Islet of Langerhans (tissue), 1 donor: ENCODE data around the gene HNRNPA1.
"Not testable (repeated sequence)": the region's sequence is repeated elsewhere in the genome, so short reads cannot be mapped to it uniquely, and the experiment has no call there.

Source experiments
- FAIRE-seq: peaks from one replicate; lab custom pipeline; 2011; peaks lifted over from hg19 to GRCh38; lab: Jason Lieb, UNC

Gene HNRNPA1

GRCh38 chr12:54276368-54276767 lies 4.2 kb upstream of the HNRNPA1 start:
- FAIRE-seq: no peak

- FAIRE-seq: no peak
Observed at GRCh38 chr12:54277823-54278276, 2.7 kb upstream of the HNRNPA1 start.

GRCh38 chr12:54279227-54279631 lies 1.3 kb upstream of the HNRNPA1 start:
- FAIRE-seq: no peak

DNA sequence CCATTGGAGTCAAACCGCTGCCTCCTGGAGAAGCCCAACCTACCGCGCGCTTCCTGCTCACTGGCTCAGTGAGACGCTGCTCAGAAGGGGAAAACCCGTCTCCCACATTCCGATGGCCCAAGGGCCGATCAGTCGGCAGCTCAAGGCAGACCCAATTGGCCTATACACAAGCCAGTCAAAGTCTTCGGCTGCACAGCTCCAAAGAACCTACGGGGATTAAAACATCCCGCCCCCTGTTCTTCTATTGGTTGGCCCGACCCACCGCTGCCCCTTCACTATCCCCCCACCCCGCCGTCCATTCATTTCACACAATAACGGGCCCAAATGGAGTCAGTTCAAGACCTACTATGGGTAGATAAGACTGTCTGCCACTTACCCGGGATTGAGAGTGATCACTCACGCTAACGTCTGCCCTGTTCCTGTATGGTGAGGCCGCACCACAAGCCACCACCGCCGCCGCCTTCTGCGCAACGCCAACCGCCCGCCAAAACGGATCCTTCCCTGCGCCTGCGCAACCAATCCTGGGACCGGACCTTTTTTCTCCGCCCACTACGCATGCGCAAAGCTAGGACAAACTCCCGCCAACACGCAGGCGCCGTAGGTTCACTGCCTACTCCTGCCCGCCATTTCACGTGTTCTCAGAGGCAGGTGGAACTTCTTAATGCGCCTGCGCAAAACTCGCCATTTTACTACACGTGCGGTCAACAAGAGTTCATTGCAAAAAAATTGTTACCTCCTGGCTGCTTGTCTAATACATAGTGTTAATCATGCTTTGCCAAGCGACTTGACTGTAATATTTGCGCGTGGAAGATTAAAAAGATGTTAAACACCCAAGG lies 676 bp upstream of the HNRNPA1 start, which contains the start of gene CBX5:
CBX5 (minus strand) TSS at position 491 of the 836 bp plus-strand sequence. CDS start 22,472 bp downstream, outside the sequence.
- FAIRE-seq: peak; percentile 38

DNA sequence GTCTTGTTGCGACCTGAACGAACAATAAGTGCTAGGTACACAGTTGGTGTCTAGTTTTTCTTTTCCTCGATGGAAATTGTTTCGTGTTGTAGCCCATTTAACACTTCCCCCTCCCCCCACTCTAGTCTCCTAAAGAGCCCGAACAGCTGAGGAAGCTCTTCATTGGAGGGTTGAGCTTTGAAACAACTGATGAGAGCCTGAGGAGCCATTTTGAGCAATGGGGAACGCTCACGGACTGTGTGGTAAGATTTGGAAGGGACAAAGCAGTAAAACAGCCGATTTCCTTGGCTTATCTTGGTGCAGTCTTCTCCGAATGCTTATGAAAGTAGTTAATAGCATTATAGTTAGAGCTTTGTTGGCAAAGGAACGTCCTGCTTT lies 724 bp downstream of the HNRNPA1 start:
- not testable (repeated sequence) for FAIRE-seq

GRCh38 chr12:54281694-54282093 lies 1.2 kb downstream of the HNRNPA1 start:
- FAIRE-seq: not testable (repeated sequence)

DNA sequence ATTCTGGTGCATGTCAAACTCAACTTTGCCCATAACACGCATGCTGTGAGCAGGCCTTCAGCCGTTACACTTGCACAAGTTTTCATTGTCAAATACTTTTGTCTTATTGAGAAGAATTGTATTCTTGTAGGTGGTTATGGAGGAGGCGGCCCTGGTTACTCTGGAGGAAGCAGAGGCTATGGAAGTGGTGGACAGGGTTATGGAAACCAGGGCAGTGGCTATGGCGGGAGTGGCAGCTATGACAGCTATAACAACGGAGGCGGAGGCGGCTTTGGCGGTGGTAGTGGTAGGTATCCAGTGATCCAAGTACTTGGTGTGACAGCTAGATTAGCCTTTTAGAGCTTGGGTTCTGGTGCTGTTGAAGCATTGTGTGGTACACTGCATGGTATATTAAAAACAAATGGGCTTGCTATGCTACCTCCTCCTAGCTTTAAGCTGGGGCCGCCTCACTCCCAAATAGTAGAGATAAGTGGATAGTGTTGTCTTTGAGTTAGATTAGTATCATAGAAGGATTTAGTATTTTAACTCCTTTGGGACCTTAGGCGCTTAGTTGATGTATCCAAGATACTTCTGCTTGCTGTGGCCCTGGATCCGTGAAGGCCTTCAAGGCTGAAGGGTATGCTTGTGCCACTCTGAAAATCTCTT lies 2.5 kb downstream of the HNRNPA1 start:
- no peak for FAIRE-seq

- not testable (repeated sequence) for FAIRE-seq
Observed at GRCh38 chr12:54284070-54284780, 3.7 kb downstream of the HNRNPA1 start.

DNA sequence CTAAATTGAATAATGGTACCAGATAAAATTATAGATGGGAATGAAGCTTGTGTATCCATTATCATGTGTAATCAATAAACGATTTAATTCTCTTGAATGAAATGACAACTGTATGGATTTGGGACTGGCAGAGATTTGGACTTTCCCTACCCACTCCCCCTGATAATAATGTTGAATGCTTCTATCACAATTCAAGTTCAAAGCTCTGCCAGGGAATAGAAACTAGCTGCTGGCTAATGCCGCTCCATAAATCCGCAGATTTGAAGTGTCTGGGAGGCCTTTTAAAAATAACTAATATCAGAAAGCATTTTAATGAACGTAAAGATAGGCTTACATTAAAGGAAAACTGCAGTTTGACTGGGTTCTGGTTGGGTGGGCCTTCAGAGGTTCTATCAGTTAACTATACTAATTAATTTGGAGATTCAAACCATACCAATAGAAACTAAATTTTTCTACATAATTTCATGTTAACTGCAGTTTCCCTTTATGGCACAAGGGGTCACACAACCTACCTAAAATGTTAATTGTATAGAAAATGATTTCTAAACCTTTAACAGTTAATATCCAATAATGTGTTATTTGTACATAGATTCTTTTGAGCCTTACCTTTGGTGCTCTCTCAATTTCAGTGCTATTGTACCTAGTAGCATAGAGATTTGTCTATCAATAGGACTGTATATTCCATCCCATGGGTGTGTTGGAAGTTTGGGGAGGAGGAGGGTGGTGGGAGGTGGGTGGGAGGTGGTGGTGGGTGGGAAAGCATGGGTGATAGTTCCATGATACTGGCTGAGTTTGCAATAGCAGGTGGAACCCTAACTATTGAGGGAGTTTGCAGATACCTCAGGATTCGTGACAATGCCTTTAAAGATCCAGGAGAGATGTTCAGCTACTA lies 4.9 kb downstream of the HNRNPA1 start:
- FAIRE-seq: no peak

DNA sequence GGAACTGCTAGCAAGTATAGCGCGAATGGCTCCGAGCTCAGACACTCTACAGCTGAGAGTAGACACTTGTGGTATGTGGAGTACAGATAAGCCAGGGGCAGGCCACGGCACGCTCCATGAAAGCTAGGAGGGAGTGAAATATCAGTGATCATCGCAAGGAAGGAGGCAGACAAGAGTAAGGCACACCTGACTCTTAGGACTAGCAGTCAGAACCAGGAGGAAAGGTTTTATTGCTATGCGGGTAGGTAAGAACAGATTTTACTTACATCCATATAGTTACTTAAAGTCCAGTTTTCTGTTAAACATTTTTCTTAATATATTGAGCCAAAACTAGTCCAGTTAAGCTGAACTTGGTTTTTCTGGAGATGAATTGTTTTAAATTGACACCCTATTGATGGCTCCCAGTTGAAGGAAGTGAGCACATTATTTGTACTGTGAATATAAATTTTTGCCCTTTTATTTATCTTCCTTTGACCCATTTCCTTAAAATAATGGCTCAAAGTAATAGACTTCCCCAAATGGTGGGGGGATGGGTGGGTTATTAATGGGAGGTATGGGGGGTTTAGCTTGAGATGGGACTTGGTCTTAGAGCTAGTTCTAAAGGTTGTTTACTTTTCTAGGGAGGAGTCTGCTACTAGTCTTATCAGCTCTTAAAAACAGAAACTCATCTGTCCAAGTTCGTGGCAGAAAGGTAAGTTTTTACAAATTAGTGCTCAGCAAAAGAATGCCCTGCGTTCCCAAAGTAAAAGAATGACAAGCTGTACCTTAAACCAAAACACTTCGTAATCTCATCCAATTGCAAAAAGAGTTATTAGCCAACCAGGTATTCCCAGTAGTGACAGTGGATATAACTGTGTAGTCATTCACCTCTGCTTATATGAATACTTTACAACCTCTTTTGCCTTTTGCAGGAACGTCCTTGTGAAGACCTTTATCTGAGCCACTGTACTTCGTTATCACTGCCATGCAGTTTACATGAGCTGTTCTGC lies 5.8 kb downstream of the HNRNPA1 start:
- FAIRE-seq: no peak

DNA sequence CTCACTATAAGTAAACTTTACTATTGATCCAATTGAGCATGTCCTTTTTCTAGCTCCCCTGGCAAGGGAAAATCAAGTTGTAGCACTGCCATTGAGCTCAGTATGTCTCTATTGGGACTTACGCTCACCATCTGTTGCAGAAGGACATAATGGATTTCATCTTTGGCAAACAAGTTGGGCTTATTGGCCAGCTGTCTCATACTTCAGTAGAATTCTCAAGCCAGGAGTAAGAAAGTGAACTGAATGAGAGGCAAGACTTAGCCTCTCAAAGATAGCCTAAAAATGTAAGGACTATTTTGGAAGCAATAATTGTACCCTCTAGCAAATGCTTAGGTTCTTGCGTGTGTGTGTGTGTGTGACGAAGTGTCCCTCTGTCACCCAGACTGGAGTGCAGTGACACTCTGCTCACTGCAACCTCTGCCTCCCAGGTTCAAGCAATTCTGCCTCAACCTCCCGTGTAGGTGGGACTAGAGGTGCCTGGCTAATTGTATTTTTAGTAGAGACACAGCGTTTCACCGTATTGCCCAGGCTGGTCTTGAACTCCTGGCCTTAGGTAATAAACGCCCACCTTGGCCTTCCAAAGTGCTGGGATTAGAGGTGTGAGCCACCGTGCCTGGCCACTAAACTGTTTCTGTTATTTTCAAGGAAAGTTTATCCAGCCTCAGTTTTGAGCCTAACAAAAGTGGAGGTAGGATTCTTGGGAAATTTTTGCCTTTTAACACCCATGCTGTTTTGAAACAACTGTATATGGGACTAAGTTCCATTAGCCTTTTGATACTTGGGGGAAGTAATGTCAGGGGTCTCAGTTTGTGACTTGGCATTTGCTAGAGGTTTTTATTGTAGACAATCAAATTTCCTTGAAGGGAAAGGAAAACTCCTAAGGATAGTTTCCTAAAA lies 7.0 kb downstream of the HNRNPA1 start:
- no peak for FAIRE-seq

DNA sequence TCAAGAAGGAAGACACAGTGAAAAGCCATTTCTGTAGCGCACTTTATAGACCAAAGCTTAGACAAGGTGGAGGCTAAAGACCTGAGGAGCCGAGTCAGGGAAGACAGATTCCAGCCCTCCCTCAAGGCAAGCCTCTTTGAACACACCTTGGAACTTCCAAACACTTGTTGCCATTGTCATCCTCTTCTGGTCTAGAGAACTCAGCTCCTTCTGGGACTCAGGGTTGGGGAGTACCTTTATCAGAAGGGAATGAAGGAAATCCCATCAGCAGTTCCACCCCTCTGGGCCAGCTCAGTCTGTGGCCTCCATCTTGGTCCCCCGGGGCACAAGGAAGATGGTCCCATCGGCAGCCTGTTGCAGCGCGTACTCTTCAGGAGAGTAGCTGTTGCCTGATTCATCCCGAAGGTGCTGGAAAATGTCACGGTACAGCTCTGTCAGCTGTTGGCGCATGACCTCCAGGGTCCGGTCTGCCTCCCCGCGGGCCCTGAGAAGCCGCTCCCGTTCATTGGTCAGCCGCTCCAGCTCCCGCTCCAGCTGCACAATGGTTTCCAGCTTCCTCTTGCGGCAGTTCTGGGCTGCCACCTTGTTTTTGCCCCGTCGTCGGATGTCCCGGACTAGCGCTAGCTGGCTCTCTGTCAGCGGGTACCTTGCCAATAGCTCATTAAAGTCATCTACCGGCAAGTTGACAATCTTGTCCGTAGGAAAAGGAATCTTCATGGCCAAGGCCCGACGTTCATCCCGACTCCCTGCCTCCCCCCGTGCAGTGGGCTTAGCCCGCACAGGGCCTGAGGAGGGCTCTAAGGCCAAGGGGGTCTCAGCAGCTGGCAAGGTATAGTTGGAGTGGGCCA lies 11.8 kb downstream of the HNRNPA1 start:
- no peak for FAIRE-seq

DNA sequence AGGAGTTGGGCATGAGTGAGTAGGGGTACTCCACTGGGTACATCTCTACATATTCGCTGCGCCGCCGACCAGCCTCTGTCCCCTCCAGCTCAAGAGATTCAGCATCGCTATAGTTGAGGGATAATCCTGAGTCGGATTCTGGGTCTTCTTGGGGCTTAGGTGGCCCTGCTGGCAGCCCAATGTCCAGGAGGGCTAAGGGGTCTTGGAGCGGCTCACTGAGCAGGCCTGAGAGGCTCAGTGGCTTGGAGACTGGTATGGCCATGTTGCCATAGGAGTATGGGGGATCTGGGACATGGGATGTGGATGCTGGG lies 12.4 kb downstream of the HNRNPA1 start:
- no peak for FAIRE-seq

DNA sequence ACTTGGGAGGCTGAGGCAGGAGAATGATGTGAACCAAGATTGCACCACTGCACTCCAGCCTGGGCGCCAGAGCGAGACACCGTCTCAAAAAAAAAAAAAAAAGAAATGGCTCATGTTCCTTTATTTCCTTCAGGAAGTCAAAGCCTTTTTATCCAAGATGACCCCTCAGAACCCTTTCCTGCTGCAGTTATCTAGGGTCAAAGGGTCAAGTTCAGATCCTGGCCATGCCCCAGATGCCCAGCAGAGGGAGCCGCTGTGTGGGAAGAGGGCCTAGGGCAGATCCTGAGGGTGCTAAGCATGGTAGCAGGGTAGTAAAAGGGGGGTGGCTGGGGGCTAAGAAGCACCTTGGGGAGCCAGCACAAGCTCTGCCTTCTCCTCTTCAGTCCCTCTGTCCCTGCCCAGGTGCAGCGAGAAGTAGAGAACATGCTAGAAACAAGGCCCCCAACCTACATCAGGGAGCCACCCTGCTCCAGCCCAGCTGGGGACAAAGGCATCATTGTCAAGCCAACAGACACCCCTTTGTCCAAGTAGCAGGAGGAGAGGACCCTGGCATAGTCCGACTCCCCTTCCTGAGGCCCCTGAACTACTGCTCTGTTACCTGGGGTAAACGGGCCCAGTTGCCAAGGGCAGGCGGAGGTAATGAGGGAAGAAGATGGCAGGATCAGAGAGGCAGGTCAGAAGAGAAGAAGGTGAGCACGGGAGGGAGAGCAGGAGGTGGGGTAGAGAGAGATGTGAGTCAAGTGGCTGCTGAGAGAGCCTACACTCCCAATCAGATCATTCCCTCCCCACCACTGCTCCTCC lies 13.8 kb downstream of the HNRNPA1 start:
- no peak for FAIRE-seq

- FAIRE-seq: no peak
Observed at GRCh38 chr12:54294953-54295566, 14.5 kb downstream of the HNRNPA1 start.

DNA sequence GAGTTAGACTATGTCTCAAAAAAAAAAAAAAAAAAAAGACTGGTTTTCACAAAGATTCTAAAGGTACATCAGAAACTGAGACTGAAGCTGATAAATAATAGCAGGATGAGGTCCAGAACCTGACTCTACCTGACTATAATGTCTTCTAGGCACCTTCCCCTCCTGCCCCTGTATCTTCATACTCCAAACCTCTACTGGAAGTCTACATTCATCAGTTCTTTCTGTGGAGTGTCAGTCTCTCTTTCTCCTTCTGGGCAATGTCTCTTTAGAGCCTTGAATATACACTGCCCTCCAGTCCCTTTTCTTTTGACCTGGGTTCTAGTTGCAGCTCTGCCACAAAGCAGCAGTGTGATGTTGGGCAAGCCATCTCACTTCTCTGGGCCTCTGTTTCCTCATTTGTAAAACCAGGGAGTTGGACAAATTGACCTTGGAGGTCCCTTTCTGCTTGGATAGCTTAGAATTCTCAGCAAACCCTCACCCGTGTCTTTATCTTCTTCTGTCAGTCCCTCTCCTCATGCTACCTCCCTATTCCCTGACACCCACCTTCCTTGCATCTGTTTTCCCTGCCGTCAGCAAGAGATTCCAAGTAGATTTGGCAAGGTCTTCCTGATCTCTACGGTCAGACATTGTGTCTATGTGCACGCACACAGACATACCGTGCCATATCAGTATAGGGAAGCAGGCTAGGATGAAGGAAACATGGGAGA lies 16.0 kb downstream of the HNRNPA1 start:
- no peak for FAIRE-seq

DNA sequence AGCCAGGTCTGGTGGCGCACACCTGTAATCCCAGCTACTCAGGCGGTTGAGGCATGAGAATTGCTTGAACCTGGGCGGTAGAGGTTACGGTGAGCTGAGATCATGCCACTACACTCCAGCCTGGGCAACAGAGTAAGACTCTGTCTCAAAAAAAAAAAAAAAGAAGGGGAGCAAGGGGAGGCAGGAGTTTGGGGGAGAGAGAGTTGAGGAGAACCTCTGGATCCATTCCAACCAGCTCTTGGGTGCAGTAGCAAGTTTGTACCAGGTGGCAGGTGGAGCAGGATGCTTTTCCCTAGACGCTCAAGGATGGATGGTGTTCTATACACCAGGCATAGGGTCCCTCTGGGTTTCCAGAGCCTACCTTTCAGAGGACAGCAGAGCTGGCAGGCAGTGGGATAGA lies 18.4 kb downstream of the HNRNPA1 start:
- no peak for FAIRE-seq
